ENCODE measurements around the gene RCCD1. TPM values are rescaled to one million over a fixed set of nuclear protein-coding genes. Genes with fewer than 3 reads are reported as not detected.
A peak's percentile ranks its signal among the peaks of the same experiment; 100 is the strongest.

The RCCD1 gene
- total RNA-seq, 1 donor from 2014 or later, result 23.0 TPM

DNA sequence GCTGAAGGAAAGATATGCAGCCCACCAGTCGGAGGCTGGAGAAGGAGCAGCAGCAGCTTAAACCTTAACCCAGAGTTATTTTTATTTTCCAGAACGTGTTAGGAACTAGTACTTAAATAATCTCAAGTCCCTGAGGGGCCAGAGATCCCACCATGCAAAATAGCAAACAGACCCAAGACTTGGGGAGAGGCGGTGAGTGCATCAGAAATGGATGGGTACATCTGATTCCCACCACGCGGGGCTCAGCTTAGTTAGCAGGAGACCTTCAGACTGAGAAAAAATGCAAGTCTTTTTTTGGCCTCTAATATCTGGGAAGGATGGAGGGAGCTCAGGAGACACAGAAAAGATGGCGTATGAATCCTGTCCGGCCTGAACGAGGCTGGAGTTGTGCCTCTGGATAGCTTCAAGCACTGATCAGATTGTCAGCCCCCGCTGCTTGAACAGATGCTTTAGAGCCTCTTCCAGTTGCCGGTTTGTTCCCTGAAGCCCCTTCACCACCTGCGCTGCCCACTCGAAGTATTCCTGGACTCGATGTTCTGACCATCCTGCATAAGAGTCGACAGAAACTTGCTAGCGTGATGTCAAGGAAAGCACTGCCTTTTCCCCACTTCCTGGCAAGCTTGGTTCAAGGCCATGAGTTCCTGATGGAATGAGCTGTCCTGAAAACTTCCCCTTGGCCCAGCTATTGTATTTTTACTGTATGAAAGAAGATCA is 23.7 kb upstream of the RCCD1 start:
- Mint-ChIP-seq H3K4me1 (ENCODE audit: low read depth) (peaks cover 9% of the 10 kb centered on the region), H3K27ac (no peak overlapping the region), H3K9me3 (ENCODE audit: low read depth) (no peaks in the 10 kb centered on the region), H3K4me3 (ENCODE audit: low read depth) (peak overlapping the region; percentile 95), H3K36me3 (ENCODE audit: insufficient read depth) (no peaks in the 10 kb centered on the region), H3K27me3 (no peaks in the 10 kb centered on the region)
- no peak for DNase-seq (ENCODE audit: low spot score, unreplicated experiment)
- TF ChIP-seq CTCF (IDR thresholded peaks at IDR 0.05; ENCODE audit: unreplicated experiment), result no peak

- H3K9me3 Mint-ChIP-seq (ENCODE audit: low read depth), result no peaks in the 10 kb centered on the region
- no peak for TF ChIP-seq CTCF (IDR thresholded peaks at IDR 0.05; ENCODE audit: unreplicated experiment)
- H3K27ac Mint-ChIP-seq, result peak overlapping the region; percentile 61
- no peak for DNase-seq (ENCODE audit: low spot score, unreplicated experiment)
- H3K36me3 Mint-ChIP-seq (ENCODE audit: insufficient read depth), result peaks cover 4% of the 10 kb centered on the region
- peak overlapping the region; percentile 95 for H3K4me3 Mint-ChIP-seq (ENCODE audit: low read depth)
- H3K4me1 Mint-ChIP-seq (ENCODE audit: low read depth), result peaks cover 14% of the 10 kb centered on the region
- H3K27me3 Mint-ChIP-seq, result no peaks in the 10 kb centered on the region
Measured at GRCh38 chr15:90931575-90931827, 23.2 kb upstream of the RCCD1 start.

DNA sequence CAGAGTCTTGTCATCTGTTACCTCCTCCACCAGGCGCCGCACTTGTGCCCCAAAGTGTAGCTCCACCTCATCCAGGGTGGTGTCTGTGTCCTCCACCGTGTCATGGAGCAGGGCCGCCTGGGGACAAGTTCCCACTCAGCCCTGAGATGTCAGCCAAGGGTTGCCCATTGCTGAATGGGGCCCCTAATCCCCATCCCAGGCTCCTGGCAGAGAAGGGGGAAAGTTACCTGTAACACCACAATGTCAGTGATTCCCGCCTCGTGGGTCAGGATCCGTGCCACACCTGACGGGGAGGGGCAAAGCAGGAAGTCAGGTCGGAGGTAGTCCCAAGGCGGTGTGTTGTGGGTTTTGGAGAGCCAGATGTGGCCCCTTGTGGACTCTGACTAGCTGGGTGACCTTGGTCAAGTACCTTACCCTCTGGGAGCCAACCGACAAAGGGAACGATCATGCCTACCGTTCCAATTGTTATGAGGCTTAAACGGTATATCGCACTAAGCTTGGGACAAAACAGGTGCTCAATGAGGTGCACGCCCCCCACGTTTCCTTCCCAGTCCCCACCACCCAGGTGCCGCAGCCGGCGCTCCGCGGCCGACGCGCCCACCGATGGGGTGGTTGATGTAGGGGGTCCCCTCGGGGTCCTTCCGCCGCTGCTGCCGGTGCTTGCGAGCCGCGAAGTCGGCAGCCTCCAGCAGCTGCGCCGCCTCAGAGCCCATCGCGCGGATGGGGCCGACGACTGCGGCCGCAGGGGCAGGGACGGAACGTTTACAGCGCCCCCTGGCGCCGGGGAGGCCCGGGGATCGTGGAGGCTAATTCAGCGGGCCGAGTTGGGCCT is 22.6 kb upstream of the RCCD1 start, which contains the start of gene HDDC3:
HDDC3 (minus strand) TSS at position 722 of the 832 bp plus-strand sequence; CDS start at position 713, 9 bp downstream.
- peak; percentile 92 for DNase-seq (ENCODE audit: low spot score, unreplicated experiment)
- H3K36me3 Mint-ChIP-seq (ENCODE audit: insufficient read depth), result peaks cover 4% of the 10 kb centered on the region
- peak within 1 kb of the TSS; percentile 95 for H3K4me3 Mint-ChIP-seq (ENCODE audit: low read depth)
- peak within 1 kb of the TSS; percentile 61 for H3K27ac Mint-ChIP-seq
- no peaks in the 10 kb centered on the region for H3K27me3 Mint-ChIP-seq
- H3K9me3 Mint-ChIP-seq (ENCODE audit: low read depth), result no peaks in the 10 kb centered on the region
- peak; percentile 95 for TF ChIP-seq CTCF (IDR thresholded peaks at IDR 0.05; ENCODE audit: unreplicated experiment)
- peaks cover 14% of the 10 kb centered on the region for H3K4me1 Mint-ChIP-seq (ENCODE audit: low read depth)

- Mint-ChIP-seq H3K27me3 (no peaks in the 10 kb centered on the region), H3K4me3 (ENCODE audit: low read depth) (peak overlapping the region; percentile 95), H3K4me1 (ENCODE audit: low read depth) (peaks cover 14% of the 10 kb centered on the region), H3K36me3 (ENCODE audit: insufficient read depth) (peaks cover 4% of the 10 kb centered on the region), H3K27ac (no peak overlapping the region), H3K9me3 (ENCODE audit: low read depth) (no peaks in the 10 kb centered on the region)
- no peak for TF ChIP-seq CTCF (IDR thresholded peaks at IDR 0.05; ENCODE audit: unreplicated experiment)
- no peak for DNase-seq (ENCODE audit: low spot score, unreplicated experiment)
Measured at GRCh38 chr15:90932660-90932991, 22.1 kb upstream of the RCCD1 start.

- Mint-ChIP-seq H3K4me1 (ENCODE audit: low read depth) (peaks cover 14% of the 10 kb centered on the region), H3K27me3 (no peaks in the 10 kb centered on the region), H3K4me3 (ENCODE audit: low read depth) (peak overlapping the region; percentile 38), H3K27ac (no peak overlapping the region), H3K36me3 (ENCODE audit: insufficient read depth) (peaks cover 4% of the 10 kb centered on the region), H3K9me3 (ENCODE audit: low read depth) (no peaks in the 10 kb centered on the region)
- no peak for DNase-seq (ENCODE audit: low spot score, unreplicated experiment)
- no peak for TF ChIP-seq CTCF (IDR thresholded peaks at IDR 0.05; ENCODE audit: unreplicated experiment)
Measured at GRCh38 chr15:90933301-90933700, 21.4 kb upstream of the RCCD1 start.

Data from progenitor cell of endocrine pancreas (in vitro differentiated cells).